KG1 (cell line): Measurements from ENCODE around the gene MEGF9.
"Not testable (repeated sequence)": the region's sequence is repeated elsewhere in the genome, so short reads cannot be mapped to it uniquely, and the experiment has no call there.

Source experiments
- DNase-seq: peaks from one replicate; lab custom pipeline; 2025; lab: John Stamatoyannopoulos, UW

Gene MEGF9

DNA sequence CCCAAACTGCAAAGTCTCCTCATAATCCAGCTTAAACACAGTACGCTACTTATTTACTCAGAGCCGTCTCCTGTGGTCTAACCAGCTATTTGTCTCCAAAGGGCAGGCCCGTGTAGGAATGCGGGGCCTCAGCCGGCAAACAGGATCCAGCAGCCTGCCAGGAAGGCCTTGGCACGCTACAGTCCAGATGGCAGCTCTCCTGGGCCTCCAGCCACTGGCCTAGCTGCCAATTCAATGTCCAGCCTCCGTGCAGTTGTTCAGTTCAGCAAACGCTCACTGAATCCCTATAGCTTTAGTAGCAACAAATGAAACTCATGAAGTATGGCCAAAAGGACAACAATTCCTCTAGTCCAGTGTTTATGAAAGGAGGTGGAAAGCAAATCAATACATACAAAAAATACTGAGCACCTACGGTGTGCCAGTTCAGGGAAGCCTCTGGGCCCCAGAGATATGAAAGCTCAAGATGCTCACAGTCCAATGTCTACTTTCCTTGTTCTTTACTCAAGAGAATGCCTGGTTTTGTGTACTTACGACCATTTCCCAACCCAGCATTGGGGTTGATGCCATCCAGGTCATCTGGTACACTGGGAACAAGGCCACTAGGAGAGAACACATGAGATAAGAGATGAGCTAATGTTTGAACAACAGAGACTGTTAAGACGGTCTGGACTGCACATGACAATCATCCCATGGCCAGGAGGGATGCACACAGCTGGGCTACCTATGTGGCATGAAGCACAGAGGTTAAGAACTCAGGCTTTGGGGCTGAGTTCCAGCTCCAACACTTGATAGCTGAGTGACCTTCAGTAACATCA lies 142.6 kb downstream of the MEGF9 start:
- DNase-seq = no peak

DNA sequence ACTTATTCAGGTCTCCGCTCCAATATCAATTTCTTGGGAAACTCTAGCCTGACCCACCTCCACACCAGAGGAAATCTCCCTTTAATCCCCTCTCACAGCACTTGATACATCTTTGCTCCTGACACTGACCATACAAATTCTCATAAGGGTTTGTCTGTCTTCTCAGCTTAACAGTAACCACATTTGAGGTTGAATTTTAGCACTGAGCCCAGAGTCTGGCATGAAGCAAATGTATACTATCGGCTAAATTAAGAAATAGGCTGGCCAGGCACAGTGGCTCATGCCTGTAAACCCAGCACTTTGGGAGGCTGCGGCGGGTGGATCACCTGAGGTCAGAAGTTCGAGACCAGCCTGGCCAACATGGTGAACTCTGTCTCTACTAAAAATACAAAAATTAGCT lies 144.0 kb downstream of the MEGF9 start:
- no peak for DNase-seq

DNA sequence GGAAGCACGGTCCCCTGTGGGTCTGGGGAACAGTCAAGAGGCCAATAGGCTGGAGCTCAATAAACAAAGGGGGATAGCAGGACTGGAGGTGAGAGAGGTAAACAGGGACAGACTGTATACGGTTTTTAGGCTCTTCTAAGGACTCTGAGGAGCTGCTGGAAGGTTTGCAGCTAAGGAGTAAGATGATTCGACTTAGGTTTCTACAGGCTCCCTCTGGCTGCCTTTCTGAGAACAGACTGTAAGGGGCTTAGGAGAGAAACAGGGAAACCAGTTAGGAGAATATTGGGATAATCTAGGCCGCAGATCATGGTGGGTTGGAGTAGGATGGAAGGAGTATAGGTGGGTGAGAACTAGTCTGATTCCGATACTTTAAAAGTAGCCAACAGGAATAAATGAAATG lies 144.7 kb downstream of the MEGF9 start:
- no peak for DNase-seq

GRCh38 chr9:120568816-120569215 lies 145.5 kb downstream of the MEGF9 start:
- DNase-seq = no peak

DNA sequence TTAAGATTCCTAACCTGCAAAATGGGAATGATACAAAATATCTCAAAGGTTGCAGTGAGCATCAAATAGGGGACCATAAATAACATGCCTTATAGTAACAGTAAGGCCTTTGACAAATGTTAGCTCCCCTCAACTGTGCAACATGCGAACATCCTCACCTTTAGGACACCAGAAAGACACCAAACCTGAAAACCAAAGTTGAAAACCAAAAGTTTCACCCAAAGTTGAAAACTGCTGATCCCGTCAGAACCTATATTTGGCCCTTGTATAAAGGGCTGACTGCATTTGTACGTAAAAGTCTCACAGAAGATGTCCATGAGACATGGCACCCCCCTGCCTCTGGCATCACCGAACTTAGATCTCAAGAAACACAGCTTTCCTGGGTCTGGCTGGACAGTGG lies 146.4 kb downstream of the MEGF9 start:
- no peak for DNase-seq

GRCh38 chr9:120567081-120567480 lies 147.2 kb downstream of the MEGF9 start:
- DNase-seq = no peak

DNA sequence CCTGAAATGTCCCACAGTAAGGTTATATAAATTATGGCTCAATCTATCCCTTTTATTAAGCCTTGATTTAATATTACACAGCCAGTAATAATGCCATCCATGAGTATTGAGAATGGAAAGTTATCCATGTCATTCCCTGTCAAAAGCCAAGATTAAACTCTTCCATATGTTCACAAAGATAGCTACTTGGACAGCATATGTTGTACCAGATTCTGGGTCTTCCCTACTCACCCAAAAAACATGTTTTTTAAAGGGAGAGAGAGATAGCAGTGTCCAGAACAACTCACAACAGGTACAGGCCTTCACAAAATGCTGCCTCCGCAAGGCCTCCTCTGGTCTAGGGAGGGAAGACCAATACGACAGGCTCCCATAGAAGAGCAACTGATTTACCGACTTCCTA lies 149.7 kb downstream of the MEGF9 start:
- DNase-seq = no peak

GRCh38 chr9:120562861-120563443 lies 151.3 kb downstream of the MEGF9 start:
- DNase-seq = no peak

GRCh38 chr9:120561709-120562108 lies 152.6 kb downstream of the MEGF9 start:
- no peak for DNase-seq

- DNase-seq = no peak
Observed at GRCh38 chr9:120559546-120559945, 154.7 kb downstream of the MEGF9 start.

GRCh38 chr9:120558454-120558853 lies 155.8 kb downstream of the MEGF9 start:
- DNase-seq = no peak

- no peak for DNase-seq
Observed at GRCh38 chr9:120557205-120557604, 157.1 kb downstream of the MEGF9 start.

DNA sequence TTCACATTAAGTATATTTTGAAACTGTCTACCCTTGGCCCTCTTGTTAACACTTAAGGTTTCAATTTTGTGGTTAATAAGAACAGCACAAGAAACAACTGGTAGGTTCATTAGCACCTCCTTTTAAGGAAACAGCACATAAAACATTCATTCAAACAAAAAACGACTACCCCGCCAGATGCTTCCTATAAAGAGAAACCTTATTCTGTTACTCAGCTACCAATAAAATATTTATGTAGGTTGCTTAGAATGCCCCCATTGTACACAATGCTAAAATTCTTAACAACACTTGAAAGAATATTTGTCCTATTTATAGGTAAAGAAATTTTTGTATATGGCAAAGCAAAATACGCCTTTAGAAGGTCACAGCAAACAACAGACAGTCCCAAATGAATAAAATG lies 157.5 kb downstream of the MEGF9 start:
- no peak for DNase-seq

DNA sequence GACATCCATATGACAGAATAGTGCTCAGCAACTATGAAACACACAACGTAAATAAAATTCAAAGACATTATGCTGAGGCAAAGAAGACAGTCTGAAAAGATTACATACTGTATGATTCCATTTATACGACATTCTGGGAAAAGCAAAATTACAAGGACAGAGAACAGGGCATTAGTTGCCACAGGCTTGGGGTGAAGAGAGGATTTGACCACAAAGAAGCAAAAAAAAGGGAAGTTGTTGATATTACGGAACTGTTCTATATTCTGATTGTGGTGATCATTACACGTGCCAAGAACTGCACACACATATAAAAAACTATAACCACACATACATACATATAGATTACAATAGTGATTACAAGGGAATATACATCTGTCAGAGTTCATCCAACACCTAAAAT lies 158.4 kb downstream of the MEGF9 start:
- peak; percentile 5 for DNase-seq

- not testable (repeated sequence) for DNase-seq
Observed at GRCh38 chr9:120552210-120552704, 162.0 kb downstream of the MEGF9 start.
